Thyroid gland (tissue), 4 donors: ENCODE data around the gene ABCD1. TPM values are rescaled to one million over a fixed set of nuclear protein-coding genes. Genes with fewer than 3 reads are reported as not detected.
"Not testable (repeated sequence)": the region's sequence is repeated elsewhere in the genome, so short reads cannot be mapped to it uniquely, and the experiment has no call there.

Experiments
- DNase-seq, 2 donors: peaks; one replicate each; pipeline ENCODE4 v3.0.0-alpha.2; 2019
- H3K27ac ChIP-seq, 3 donors: fragments of 200-600 bp; sonication (generic); 1 replicate in 2 of 3; 2 replicates in 1 of 3; pipeline ENCODE4 v1.5.1; 2016 to 2019; ENCODE audit warnings: mild to moderate bottlenecking in 1 of 3, moderate library complexity in 1 of 3
- H3K27me3 ChIP-seq: fragments of 200-600 bp; sonication (generic); one replicate; pipeline ENCODE4 v1.5.1; 2019
- H3K36me3 ChIP-seq, 2 donors: fragments of 200-600 bp; sonication (generic); one replicate each; pipeline ENCODE4 v1.5.1; 2016 to 2019
- H3K4me1 ChIP-seq, 2 donors: fragments of 200-600 bp; sonication (generic); one replicate each; pipeline ENCODE4 v1.5.1; 2017 to 2019
- H3K4me3 ChIP-seq, 3 donors: fragments of 200-600 bp; sonication (generic); replicated peaks in 1 of 3; 1 replicate in 2 of 3; 2 replicates in 1 of 3; pipeline ENCODE4 v1.5.1; 2016; ENCODE audit warnings: mild to moderate bottlenecking in 1 of 3
- H3K9me3 ChIP-seq: fragments of 200-600 bp; sonication (generic); one replicate; pipeline ENCODE4 v1.5.1; 2017
- CTCF ChIP-seq, 6 experiments: fragments of 200-600 bp in 3 of 6; fragments of 450-650 bp in 3 of 6; sonication (generic) in 3 of 6; IDR thresholded peaks; one replicate each; pipeline ENCODE4 v1.5.1; 2016 to 2019; ENCODE audit warnings: antibody characterized with exemption in 6 of 6, mild to moderate bottlenecking in 2 of 6, inconsistent platforms in 1 of 6, moderate library complexity in 1 of 6
- POLR2A ChIP-seq, 2 donors: fragments of 450-650 bp; IDR thresholded peaks; one replicate each; pipeline ENCODE4 v1.6.1; 2017; ENCODE audit warnings: antibody characterized with exemption in 2 of 2, mild to moderate bottlenecking in 2 of 2, moderate library complexity in 1 of 2
- WGBS, 2 donors: methylation state at CpG; one replicate each; pipeline ENCODE4 v1.1.5; 2017; 5-methylcytosine and 5-hydroxymethylcytosine counted together
- intact Hi-C: fragments of 100-400 bp; cut with DNase I; formaldehyde crosslinking; loops from one replicate; pipeline ENCODE4 v1.15.1; 2023
- total RNA-seq, 4 donors: library from RNA; depleted of rRNA; stranded (reverse); fragments of >200 nt; gene quantifications; one replicate each; pipeline ENCODE4 v1.2.3, GENCODE V29; 2016

ABCD1 gene
- total RNA-seq, 4 donors from 2014 or later = 7.0 to 11.8 (median 8.9) TPM

GRCh38 chrX:153739754-153740486 is 15.3 kb downstream of the ABCD1 start:
- no peaks in the 10 kb centered on the region for H3K27me3 ChIP-seq
- no peaks in the 10 kb centered on the region for H3K9me3 ChIP-seq
- intact Hi-C loops = no loop called here
- H3K36me3 ChIP-seq = peaks cover 0 to 3% of the 10 kb centered on the region in 2 donors
- H3K4me1 ChIP-seq = peaks cover 0 to 4% of the 10 kb centered on the region in 2 donors
- TF ChIP-seq POLR2A (IDR thresholded peaks at IDR 0.05) (no peak), CTCF (IDR thresholded peaks at IDR 0.05) (no peak)
- no peak overlapping the region for H3K27ac ChIP-seq
- H3K4me3 ChIP-seq = no peak overlapping the region
- DNase-seq = no peak
- 93% methylated on average over 16 of the region's 29 CpGs; no CpG with 5 or more reads in 1 of the 2 donors for WGBS, 2 donors

GRCh38 chrX:153740631-153741222 is 16.1 kb downstream of the ABCD1 start:
- H3K9me3 ChIP-seq = no peaks in the 10 kb centered on the region
- no peak for DNase-seq
- H3K4me3 ChIP-seq = no peak overlapping the region
- intact Hi-C loops = no loop called here
- no peak overlapping the region for H3K27ac ChIP-seq
- TF ChIP-seq CTCF (IDR thresholded peaks at IDR 0.05) (no peak), POLR2A (IDR thresholded peaks at IDR 0.05) (no peak)
- no peaks in the 10 kb centered on the region for H3K27me3 ChIP-seq
- 67 to 89% methylated on average over 1 to 5 of the region's 16 CpGs for WGBS, 2 donors
- peaks cover 0 to 3% of the 10 kb centered on the region in 2 donors for H3K36me3 ChIP-seq
- H3K4me1 ChIP-seq = peaks cover 0 to 4% of the 10 kb centered on the region in 2 donors

GRCh38 chrX:153741446-153741845 is 16.8 kb downstream of the ABCD1 start:
- Histone ChIP-seq H3K36me3 (peaks cover 0 to 3% of the 10 kb centered on the region in 2 donors), H3K9me3 (no peaks in the 10 kb centered on the region), H3K27me3 (no peaks in the 10 kb centered on the region), H3K27ac (no peak overlapping the region), H3K4me1 (peaks cover 0 to 4% of the 10 kb centered on the region in 2 donors), H3K4me3 (no peak overlapping the region)
- intact Hi-C loops = no loop called here
- 100% methylated on average over 2 of the region's 14 CpGs; no CpG with 5 or more reads in 1 of the 2 donors for WGBS, 2 donors
- no peak for DNase-seq
- no peak for TF ChIP-seq CTCF (IDR thresholded peaks at IDR 0.05)
- TF ChIP-seq POLR2A (IDR thresholded peaks at IDR 0.05) = no peak

- DNase-seq, H3K36me3 ChIP-seq, H3K27ac ChIP-seq, H3K4me1 ChIP-seq, H3K27me3 ChIP-seq, H3K9me3 ChIP-seq, H3K4me3 ChIP-seq, intact Hi-C loops: not testable (repeated sequence)
- 100% methylated on average over 1 of the region's 14 CpGs for WGBS, 2 donors
Observed at GRCh38 chrX:153742111-153742510, 17.5 kb downstream of the ABCD1 start.

GRCh38 chrX:153742796-153743467 is 18.3 kb downstream of the ABCD1 start:
- H3K9me3 ChIP-seq, H3K4me3 ChIP-seq, H3K27ac ChIP-seq, intact Hi-C loops, H3K36me3 ChIP-seq, H3K27me3 ChIP-seq, DNase-seq, H3K4me1 ChIP-seq: not testable (repeated sequence)
- 80 to 85% methylated on average over 1 to 9 of the region's 32 CpGs for WGBS, 2 donors
